HG03060 (cell line): Measurements from ENCODE around the gene SP140L.
"Not testable (repeated sequence)": the region's sequence is repeated elsewhere in the genome, so short reads cannot be mapped to it uniquely, and the experiment has no call there.

Source experiments
- ATAC-seq: cut with Tn5 transposase; IDR thresholded peaks from one replicate; pipeline ENCODE4 v1.9.1; 2021; ENCODE audit warnings: low read depth, moderate number of reproducible peaks; ENCODE audit not compliant: unreplicated experiment

The SP140L gene

GRCh38 chr2:230322561-230323384 lies 4.2 kb upstream of the SP140L start:
- ATAC-seq = no peak

DNA sequence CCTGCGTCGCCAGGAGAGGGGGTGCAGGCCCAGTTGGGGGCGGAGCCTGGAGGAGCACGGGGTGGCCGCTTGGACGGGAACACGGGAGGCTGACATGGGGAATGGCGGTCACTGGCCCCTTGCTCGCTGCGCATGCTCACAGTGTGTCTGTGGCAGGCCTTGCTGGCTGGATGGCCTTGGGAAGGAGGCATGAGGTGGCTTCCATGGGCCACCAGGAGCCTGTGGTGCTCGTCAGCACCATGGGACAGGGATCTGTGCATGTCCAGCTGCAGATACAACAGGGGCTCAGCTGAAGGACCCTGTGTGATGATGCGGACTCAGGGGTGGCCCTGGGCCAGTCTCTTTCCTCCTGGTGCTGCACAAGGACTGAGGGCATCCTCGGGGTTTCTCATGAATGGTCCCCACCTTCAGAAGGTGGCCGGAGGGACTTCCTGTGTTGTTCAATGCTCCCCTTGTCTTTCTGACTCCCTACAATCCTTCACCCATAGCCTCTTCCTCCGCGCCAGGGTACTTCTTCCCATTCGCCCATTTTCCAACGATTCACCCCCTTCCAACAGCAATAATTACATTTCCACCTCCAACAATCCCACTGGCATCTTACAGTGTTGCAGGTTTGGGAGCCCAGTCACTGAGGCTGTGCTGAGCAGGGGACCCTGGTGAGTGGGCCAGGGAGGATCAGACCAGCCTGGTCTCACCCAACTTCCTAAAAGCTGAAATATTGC lies 3.4 kb upstream of the SP140L start:
- no peak for ATAC-seq

GRCh38 chr2:230324503-230324902 lies 2.5 kb upstream of the SP140L start:
- no peak for ATAC-seq

- ATAC-seq = no peak
Observed at GRCh38 chr2:230325316-230326243, 1.4 kb upstream of the SP140L start.

DNA sequence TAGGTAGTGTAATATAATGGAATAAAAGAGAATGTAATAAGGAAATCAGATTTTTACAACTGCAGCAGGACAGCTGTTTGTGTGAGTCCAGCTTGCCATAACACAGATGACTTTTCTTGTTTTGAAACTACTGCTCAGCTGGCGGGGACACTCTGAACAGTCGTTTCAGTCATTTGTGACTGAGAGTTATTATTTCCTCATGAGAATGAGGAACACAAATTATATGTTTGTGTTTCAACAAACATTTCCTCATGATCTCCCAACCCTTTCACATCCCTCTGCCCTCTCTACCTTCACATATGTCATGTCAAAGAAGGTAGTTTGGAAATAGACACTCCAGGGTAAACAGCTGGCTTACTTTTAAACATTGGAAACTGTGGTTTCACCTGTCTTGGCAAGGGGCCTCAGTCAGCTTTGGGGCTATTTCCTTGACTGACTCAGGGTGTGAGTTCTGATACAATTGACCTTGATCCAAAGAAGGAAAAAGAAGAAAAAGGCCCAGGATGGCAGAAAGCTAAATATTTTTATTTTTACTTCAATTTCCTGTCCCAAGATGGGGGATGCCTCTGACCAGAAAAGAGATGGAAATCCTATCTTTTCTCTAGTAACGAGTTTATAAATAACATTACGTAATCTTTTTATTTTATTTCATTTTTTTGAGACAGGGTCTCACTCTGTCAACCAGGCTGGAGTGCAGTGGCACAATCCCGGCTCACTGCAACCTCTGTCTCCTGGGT lies 593 bp downstream of the SP140L start:
- ATAC-seq = peak; percentile 29

DNA sequence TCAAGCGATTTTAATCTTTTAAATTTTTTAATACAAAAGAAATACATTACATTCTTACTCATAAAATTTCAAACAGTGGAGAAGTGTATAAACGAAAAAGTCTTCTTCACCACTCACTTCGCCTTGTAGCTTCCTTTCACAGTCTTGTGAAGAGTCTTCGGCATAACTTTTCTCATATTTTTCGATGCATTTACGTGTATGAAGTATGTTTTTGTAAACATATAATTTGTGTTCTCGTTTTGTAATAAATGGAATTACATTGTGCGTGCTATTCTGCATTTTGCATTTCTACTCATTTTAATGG lies 1.1 kb downstream of the SP140L start:
- no peak for ATAC-seq

DNA sequence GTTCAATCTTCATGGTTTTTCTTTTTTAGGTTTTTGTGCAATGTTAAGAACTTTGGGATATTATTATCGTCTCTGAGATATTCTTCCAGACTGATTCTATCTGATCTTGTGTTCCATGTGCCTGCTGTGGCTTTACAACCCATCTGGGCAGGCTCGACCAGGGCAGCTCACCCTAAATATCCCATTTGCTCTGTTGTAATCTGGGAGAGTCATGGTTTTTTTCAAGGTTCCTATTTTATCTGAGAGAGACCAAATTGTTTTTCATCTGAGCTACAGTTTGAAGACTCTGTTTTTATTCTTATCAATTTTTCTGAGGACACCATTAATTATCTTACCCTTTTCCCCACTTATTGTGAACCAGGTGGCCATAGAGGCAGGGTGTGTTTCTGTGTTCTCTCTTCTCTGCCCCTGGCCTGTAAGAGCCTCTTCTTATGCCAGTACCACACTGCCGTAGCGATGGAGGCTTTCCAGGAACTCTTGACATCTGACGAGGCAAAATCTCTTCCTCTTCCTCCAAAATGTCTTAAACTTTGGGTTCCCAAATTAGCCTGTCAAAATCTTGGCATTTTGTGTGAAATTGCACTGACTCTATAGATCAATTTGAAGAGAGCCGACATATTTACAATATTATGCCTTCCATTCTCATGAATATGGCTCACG lies 3.1 kb downstream of the SP140L start:
- ATAC-seq = no peak

DNA sequence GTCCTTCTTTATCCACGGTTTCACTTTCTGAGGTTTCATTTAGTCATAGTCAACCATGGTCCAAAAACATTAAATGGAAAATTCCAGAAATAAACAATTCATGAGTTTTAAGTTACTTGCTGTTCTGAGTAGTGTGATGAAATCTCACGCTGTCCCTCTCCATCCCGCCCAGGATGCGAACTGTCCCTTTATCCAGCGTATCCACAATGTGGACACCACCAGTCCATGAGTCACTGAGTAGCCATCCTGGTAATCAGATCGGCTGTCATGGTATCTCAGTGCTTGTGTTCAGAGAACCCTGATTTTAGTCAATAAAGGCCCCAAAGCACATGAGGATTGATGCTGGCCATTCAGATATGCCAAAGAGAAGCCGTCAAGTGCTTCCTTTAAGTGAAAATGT lies 3.7 kb downstream of the SP140L start:
- no peak for ATAC-seq

DNA sequence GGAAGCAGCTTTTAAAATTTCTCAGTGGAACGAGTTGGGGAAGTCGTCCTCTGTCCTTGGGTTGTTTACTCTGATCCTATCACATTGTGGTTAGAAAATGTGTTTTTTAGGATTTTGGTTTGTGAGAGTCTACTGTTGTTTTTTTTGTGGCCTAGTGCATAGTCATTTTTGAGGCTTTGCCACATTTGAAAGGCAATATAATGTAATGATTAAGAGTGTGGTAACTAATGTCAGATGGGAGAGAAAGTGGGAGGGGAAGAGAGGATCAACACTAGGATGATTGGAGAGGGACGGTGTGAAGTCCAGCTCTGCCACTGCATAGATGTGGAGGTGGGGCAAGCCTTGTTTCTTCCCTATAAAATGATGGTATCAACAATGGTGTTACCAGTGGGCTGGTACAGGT lies 8.5 kb downstream of the SP140L start:
- no peak for ATAC-seq

- ATAC-seq = no peak
Observed at GRCh38 chr2:230335864-230336506, 9.0 kb downstream of the SP140L start.

GRCh38 chr2:230341936-230342528 lies 15.0 kb downstream of the SP140L start:
- ATAC-seq = not testable (repeated sequence)

DNA sequence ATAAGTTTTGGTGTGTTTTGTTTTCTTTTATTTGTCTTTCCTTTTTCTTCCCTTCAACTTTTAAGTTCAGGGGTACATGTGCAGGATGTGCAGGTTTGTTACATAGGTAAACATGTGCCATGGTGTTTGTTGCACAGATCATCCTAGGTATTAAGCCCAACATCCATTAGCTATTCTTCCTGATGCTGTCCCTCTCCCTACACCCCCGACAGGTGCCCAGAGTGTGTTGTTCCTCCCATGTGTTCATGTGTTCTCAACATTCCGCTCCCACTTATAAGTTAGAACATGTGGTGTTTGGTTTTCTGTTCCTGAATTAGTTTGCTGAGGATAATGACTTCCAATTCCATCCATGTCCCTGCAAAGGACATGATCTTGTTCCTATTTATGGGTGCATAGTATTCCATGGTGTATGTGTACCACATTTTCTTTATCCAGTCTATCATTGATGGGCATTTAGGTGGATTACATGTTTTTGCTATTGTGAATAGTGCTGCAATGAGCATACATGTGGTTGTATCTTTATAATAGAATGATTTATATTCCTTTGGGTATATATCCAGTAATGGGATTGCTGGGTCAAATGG lies 16.1 kb downstream of the SP140L start:
- ATAC-seq = not testable (repeated sequence)

GRCh38 chr2:230343747-230344146 lies 16.8 kb downstream of the SP140L start:
- ATAC-seq = no peak

- no peak for ATAC-seq
Observed at GRCh38 chr2:230346465-230346864, 19.5 kb downstream of the SP140L start.

GRCh38 chr2:230346921-230347533 lies 20.0 kb downstream of the SP140L start:
- no peak for ATAC-seq

- ATAC-seq = no peak
Observed at GRCh38 chr2:230347659-230348305, 20.8 kb downstream of the SP140L start.

- no peak for ATAC-seq
Observed at GRCh38 chr2:230348787-230349186, 21.8 kb downstream of the SP140L start.

- ATAC-seq = no peak
Observed at GRCh38 chr2:230356084-230356483, 29.1 kb downstream of the SP140L start.
